Ishikawa (cell line): ENCODE data around the gene SREBF2.

Experiments used
- CEBPB ChIP-seq: IDR thresholded peaks from 2 replicates; pipeline ENCODE4 v1.6.1; 2012
- CREB1 ChIP-seq: IDR thresholded peaks from 2 replicates; pipeline ENCODE4 v1.6.1; 2012; ENCODE audit warnings: low read depth
- EGR1 ChIP-seq: IDR thresholded peaks from 2 replicates; pipeline ENCODE4 v1.6.1; 2012
- EP300 ChIP-seq: IDR thresholded peaks from 2 replicates; pipeline ENCODE4 v1.6.1; 2012; ENCODE audit warnings: borderline replicate concordance
- FOXM1 ChIP-seq: IDR thresholded peaks from 2 replicates; pipeline ENCODE4 v1.6.1; 2012; ENCODE audit warnings: low read depth, borderline replicate concordance
- MAX ChIP-seq: IDR thresholded peaks from 2 replicates; pipeline ENCODE4 v1.6.1; 2012
- NFIC ChIP-seq: IDR thresholded peaks from 2 replicates; pipeline ENCODE4 v1.6.1; 2012
- RAD21 ChIP-seq: IDR thresholded peaks from 2 replicates; pipeline ENCODE4 v1.6.1; 2012; ENCODE audit warnings: low read depth
- REST ChIP-seq: IDR thresholded peaks from 2 replicates; pipeline ENCODE4 v1.6.1; 2012; ENCODE audit warnings: low read depth, mild to moderate bottlenecking
- TAF1 ChIP-seq: IDR thresholded peaks from 2 replicates; pipeline ENCODE4 v1.6.1; 2012; ENCODE audit warnings: low read depth, mild to moderate bottlenecking
- TCF12 ChIP-seq: IDR thresholded peaks from 2 replicates; pipeline ENCODE4 v1.6.1; 2012; ENCODE audit warnings: low read depth
- TEAD4 ChIP-seq: IDR thresholded peaks from 2 replicates; pipeline ENCODE4 v1.6.1; 2012
- USF1 ChIP-seq: IDR thresholded peaks from 2 replicates; pipeline ENCODE4 v1.6.1; 2012
- YY1 ChIP-seq: IDR thresholded peaks from 2 replicates; pipeline ENCODE4 v1.6.1; 2012; ENCODE audit warnings: low read depth
- ZBTB7A ChIP-seq: IDR thresholded peaks from 2 replicates; pipeline ENCODE4 v1.6.1; 2012; ENCODE audit warnings: low read depth

Gene SREBF2

GRCh38 chr22:41857155-41857859, 24.4 kb downstream of the SREBF2 start:
- TF ChIP-seq RAD21: peak; percentile 37; the same call in 1 of the 2 replicates
- no peak for TF ChIP-seq CREB1

DNA sequence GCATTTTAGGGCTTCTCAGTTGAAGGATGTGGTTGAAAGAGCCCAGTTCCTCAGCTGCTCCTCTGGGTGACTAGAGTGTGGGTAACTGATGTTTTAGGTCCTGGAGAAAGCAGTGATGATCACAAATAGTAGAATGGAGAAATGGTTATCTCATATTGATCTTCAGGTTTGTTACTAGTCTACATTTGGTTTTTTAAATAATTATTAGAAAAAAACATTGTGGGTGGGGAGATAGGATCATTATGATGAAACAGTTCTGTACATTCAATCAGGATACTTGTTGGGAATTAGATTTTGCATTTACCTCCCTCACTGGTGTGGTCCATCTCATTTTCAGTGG, 24.9 kb downstream of the SREBF2 start:
- no peak for TF ChIP-seq EP300

DNA sequence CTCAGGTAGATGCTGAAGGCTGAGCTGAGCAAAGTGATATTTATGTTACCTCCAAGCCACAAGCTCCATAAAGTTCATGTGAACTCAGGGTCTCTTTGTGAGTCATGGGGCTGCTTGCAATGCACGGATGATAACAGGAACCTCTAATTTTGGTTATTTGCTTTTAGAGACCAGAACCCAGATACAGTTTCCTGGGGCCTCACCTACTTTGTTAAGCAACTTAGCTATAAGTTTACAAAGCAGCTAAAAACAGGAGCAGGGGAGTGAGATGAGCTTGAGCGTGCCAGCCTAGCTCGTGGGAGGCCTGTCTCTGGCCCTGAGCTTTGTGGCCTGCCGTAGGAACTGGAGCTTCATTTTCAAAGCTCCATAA, 29.2 kb downstream of the SREBF2 start:
- TF ChIP-seq RAD21 (no peak), NFIC (no peak), EGR1 (no peak), YY1 (no peak), MAX (no peak), USF1 (no peak), CEBPB (no peak), REST (no peak), TCF12 (no peak)

DNA sequence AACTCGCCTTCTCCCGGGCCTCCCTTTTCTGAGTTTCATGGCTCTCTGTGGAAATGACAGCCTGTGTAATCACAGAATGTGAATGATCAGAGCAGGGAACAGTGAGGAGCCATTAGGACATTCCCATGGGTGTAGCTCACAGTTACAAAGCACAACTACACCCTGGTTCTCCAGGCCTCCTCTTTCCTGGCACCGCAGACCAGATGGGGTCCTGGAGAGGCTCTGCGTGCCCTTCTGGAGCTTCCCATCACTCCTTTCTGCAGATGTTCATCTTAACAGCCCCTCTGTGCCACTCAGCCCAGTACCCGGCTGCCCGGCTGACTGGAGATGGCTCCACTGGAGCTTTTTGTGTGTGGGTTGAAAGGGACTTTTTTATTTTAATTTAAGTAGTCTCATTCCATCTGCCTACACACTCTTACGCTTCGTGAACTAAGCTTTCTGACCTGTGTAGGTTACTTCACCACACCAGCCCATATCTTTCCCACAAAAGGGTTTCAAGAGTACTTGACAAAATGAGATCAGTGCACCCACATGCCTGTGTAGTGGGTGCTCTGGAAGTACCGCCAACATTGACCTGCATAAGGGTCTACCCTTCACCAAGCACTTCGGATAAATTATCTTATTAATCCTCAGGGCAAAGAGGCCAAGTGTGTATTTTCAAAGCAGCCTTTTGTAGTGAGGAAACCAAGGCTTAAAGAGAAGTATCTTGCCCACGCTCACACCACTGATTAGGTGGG, 29.8 kb downstream of the SREBF2 start:
- TF ChIP-seq USF1: no peak
- TF ChIP-seq CEBPB: no peak

DNA sequence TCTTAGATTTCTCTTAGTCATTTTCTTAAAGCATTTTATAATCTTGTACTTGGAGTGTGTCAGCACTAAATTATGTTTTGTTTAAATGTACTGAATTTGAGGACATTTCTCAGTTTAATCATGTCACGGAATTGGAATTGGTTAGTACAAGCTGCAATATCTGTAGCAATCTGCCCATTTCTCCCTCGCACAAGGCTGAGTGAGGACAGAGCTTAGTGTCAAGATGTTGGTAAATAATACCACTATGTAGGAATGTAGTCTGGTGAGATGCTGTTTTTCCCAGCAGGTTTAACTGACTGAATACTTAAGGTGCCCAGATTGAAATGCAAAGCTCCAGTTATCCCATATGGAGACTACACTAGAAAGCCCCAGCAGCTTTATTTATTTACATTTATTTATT, 30.6 kb downstream of the SREBF2 start:
- TF ChIP-seq MAX (no peak), USF1 (no peak), TAF1 (no peak), FOXM1 (no peak), ZBTB7A (no peak), CEBPB (no peak), EP300 (no peak), YY1 (no peak), EGR1 (no peak), NFIC (no peak), CREB1 (no peak), REST (no peak), TCF12 (no peak), TEAD4 (no peak), RAD21 (no peak)

- TF ChIP-seq ZBTB7A (no peak), EP300 (no peak), TEAD4 (no peak), CREB1 (no peak), TAF1 (no peak), REST (no peak), MAX (no peak), TCF12 (no peak), YY1 (no peak), EGR1 (no peak), CEBPB (no peak), RAD21 (no peak), NFIC (no peak), USF1 (no peak), FOXM1 (no peak)
Observed at GRCh38 chr22:41868556-41868955, 35.7 kb downstream of the SREBF2 start.
